ENCODE results near the gene PLIN3. TPM values are rescaled to one million over a fixed set of nuclear protein-coding genes. Genes with fewer than 3 reads are reported as not detected.
"Not testable (repeated sequence)": the region's sequence is repeated elsewhere in the genome, so short reads cannot be mapped to it uniquely, and the experiment has no call there.

Gene PLIN3
- total and polyA plus RNA-seq, 2 experiments from 2014 or later = 38.0 to 59.9 TPM

- no peak for TF ChIP-seq ETS1 (IDR thresholded peaks at IDR 0.05)
- TF ChIP-seq POLR2AphosphoS5 (IDR thresholded peaks at IDR 0.05; ENCODE audit: low read depth) = no peak
- TF ChIP-seq ZNF114 (CRISPR knock-in tag; IDR thresholded peaks at IDR 0.05) = no peak
- no peak for TF ChIP-seq ZNF462 (CRISPR knock-in tag; IDR thresholded peaks at IDR 0.05)
- TF ChIP-seq CREB1 (CRISPR knock-in tag; IDR thresholded peaks at IDR 0.05; ENCODE audit: low read depth) = no peak
These were observed 20.1 kb downstream of the PLIN3 start (continued) for GRCh38 chr19:4847190-4847973.

GRCh38 chr19:4845975-4846374 lies 21.5 kb downstream of the PLIN3 start:
- H3K27ac ChIP-seq (ENCODE audit: low read depth); H3K4me1 Mint-ChIP-seq; H2AFZ ChIP-seq; ATAC-seq; H3K27ac Mint-ChIP-seq; H3K27me3 Mint-ChIP-seq (ENCODE audit: insufficient read depth, low read depth, poor library complexity); H3K79me2 ChIP-seq (replicated peaks; ENCODE audit: insufficient read depth); H3K27me3 ChIP-seq (ENCODE audit: insufficient read depth); H3K9me2 ChIP-seq (ENCODE audit: insufficient read depth); H3K4me1 ChIP-seq (ENCODE audit: insufficient read depth); H4K20me1 ChIP-seq (replicated peaks; ENCODE audit: insufficient read depth); H3K9me3 Mint-ChIP-seq; H3K4me2 ChIP-seq; H3K4me3 ChIP-seq; H3K4me3 Mint-ChIP-seq; DNase-seq (ENCODE audit: low spot score); H3K36me3 ChIP-seq (ENCODE audit: insufficient read depth); H3F3A ChIP-seq (replicated peaks; ENCODE audit: low read depth): not testable (repeated sequence)
- H3K36me3 Mint-ChIP-seq (ENCODE audit: low read depth) = peaks cover 49% of the 10 kb centered on the region; the same call in 2 of the 3 replicates

Measured in GM23338 (cell line).